Stimulated activated CD8-positive, alpha-beta memory T cell treated with anti-CD3 and anti-CD28 coated beads, Interleukin-12 subunit alpha, Interleukin-12 subunit beta, amount 100 ng/mL, for 24 hours (primary cell): ENCODE data around the gene SURF1.
"Not testable (repeated sequence)": the region's sequence is repeated elsewhere in the genome, so short reads cannot be mapped to it uniquely, and the experiment has no call there.

Source experiments
- DNase-seq: peaks from one replicate; pipeline ENCODE4 v3.0.0-alpha.2; 2020; ENCODE audit errors: extremely low read depth

Gene SURF1

GRCh38 chr9:133344979-133345378, 11.3 kb downstream of the SURF1 start:
- no peak for DNase-seq

GRCh38 chr9:133344071-133344470, 12.2 kb downstream of the SURF1 start:
- no peak for DNase-seq

- no peak for DNase-seq
Measured at GRCh38 chr9:133342570-133342969, 13.7 kb downstream of the SURF1 start.

- DNase-seq = no peak
Measured at GRCh38 chr9:133342069-133342406, 14.2 kb downstream of the SURF1 start.

GRCh38 chr9:133341369-133342068, 14.8 kb downstream of the SURF1 start:
- DNase-seq = no peak

GRCh38 chr9:133340916-133341315, 15.4 kb downstream of the SURF1 start:
- DNase-seq = no peak

- DNase-seq = no peak
Measured at GRCh38 chr9:133340256-133340655, 16.0 kb downstream of the SURF1 start.

GRCh38 chr9:133339641-133340040, 16.6 kb downstream of the SURF1 start:
- DNase-seq = no peak

GRCh38 chr9:133335924-133336811, 20.1 kb downstream of the SURF1 start, which contains the start of gene SURF6:
SURF6 (minus strand) TSS chr9:133336188; CDS start chr9:133336132, 56 bp downstream.
- DNase-seq = peak; percentile 89

- not testable (repeated sequence) for DNase-seq
Measured at GRCh38 chr9:133334888-133335287, 21.4 kb downstream of the SURF1 start.

- DNase-seq = no peak
Measured at GRCh38 chr9:133334161-133334560, 22.1 kb downstream of the SURF1 start.

GRCh38 chr9:133333566-133333965, 22.7 kb downstream of the SURF1 start:
- DNase-seq = no peak

GRCh38 chr9:133333011-133333410, 23.3 kb downstream of the SURF1 start:
- DNase-seq = no peak

GRCh38 chr9:133332381-133332730, 23.9 kb downstream of the SURF1 start:
- no peak for DNase-seq

GRCh38 chr9:133331641-133332380, 24.5 kb downstream of the SURF1 start:
- no peak for DNase-seq

GRCh38 chr9:133331221-133331620, 25.1 kb downstream of the SURF1 start:
- no peak for DNase-seq

GRCh38 chr9:133329306-133330156, 26.8 kb downstream of the SURF1 start:
- not testable (repeated sequence) for DNase-seq

GRCh38 chr9:133327834-133328484, 28.3 kb downstream of the SURF1 start:
- no peak for DNase-seq

- DNase-seq = not testable (repeated sequence)
Measured at GRCh38 chr9:133327021-133327420, 29.3 kb downstream of the SURF1 start.

GRCh38 chr9:133323991-133324703, 32.1 kb downstream of the SURF1 start:
- DNase-seq = no peak
